Uterus (tissue), 4 donors: ENCODE results near the gene CDC5L. TPM values are rescaled to one million over a fixed set of nuclear protein-coding genes. Genes with fewer than 3 reads are reported as not detected.

Experiments
- DNase-seq, 2 donors: peaks; one replicate each; pipeline ENCODE4 v3.0.0-alpha.2; 2019 to 2020
- H3K27ac ChIP-seq, 2 donors: fragments of 200-600 bp; sonication (generic); 1 replicate in 1 of 2; 2 replicates in 1 of 2; pipeline ENCODE4 v1.5.1; 2016 to 2018
- H3K27me3 ChIP-seq, 2 donors: fragments of 200-600 bp; sonication (generic); one replicate each; pipeline ENCODE4 v1.5.1; 2018 to 2019; ENCODE audit warnings: control low read depth in 1 of 2
- H3K36me3 ChIP-seq, 2 donors: fragments of 200-600 bp; sonication (generic); one replicate each; pipeline ENCODE4 v1.5.1; 2019; ENCODE audit warnings: control low read depth in 1 of 2
- H3K4me1 ChIP-seq, 2 donors: fragments of 200-600 bp; sonication (generic); one replicate each; pipeline ENCODE4 v1.5.1; 2018 to 2019; ENCODE audit warnings: control low read depth in 1 of 2
- H3K4me3 ChIP-seq, 2 donors: fragments of 200-600 bp; sonication (generic); 1 replicate in 1 of 2; 2 replicates in 1 of 2; pipeline ENCODE4 v1.5.1; 2018 to 2019; ENCODE audit warnings: mild to moderate bottlenecking in 1 of 2
- H3K9me3 ChIP-seq, 2 donors: fragments of 200-600 bp; sonication (generic); one replicate each; pipeline ENCODE4 v1.5.1; 2019; ENCODE audit warnings: control low read depth in 1 of 2
- POLR2A ChIP-seq, 2 donors: fragments of 450-650 bp; IDR thresholded peaks; one replicate each; pipeline ENCODE4 v1.6.1; 2016; ENCODE audit warnings: antibody characterized with exemption in 2 of 2, mild to moderate bottlenecking in 1 of 2, moderate library complexity in 1 of 2
- intact Hi-C: fragments of 100-400 bp; cut with DNase I; formaldehyde crosslinking; loops from one replicate; pipeline ENCODE4 v1.15.1; 2023; ENCODE audit warnings: low total_unique reads
- microRNA-seq: library from miRNA; unstranded; fragments of <30 nt; microRNA quantifications from one replicate; pipeline ENCODE4, GENCODE V29; 2016; ENCODE audit warnings: borderline microRNAs expressed, borderline replicate concordance
- small RNA-seq: library from RNA; depleted of rRNA; stranded (forward); fragments of <200 nt; gene quantifications from one replicate; pipeline ENCODE3, GENCODE V24; 2016
- total RNA-seq, 4 donors: library from RNA; depleted of rRNA in 3 of 4; stranded (reverse); fragments of >200 nt in 3 of 4; gene quantifications; one replicate each; pipeline versions ENCODE4 v1.1.0 to v1.2.4, GENCODE V29; 2014 to 2023
- TF ChIP-seq, protein P1 (sequence below), 4 experiments: fragments of 200-600 bp in 2 of 4; fragments of 450-650 bp in 2 of 4; sonication (generic) in 2 of 4; IDR thresholded peaks; one replicate each; pipeline ENCODE4 v1.5.1; 2016 to 2019; ENCODE audit warnings: antibody characterized with exemption in 4 of 4, mild to moderate bottlenecking in 2 of 4, moderate library complexity in 1 of 4
- donor health status: DM: yes; HTN: yes; CAD: no.

The CDC5L gene
- total RNA-seq, 4 donors from 2014 or later, result 8.7 to 42.0 (median 20.0) TPM

DNA sequence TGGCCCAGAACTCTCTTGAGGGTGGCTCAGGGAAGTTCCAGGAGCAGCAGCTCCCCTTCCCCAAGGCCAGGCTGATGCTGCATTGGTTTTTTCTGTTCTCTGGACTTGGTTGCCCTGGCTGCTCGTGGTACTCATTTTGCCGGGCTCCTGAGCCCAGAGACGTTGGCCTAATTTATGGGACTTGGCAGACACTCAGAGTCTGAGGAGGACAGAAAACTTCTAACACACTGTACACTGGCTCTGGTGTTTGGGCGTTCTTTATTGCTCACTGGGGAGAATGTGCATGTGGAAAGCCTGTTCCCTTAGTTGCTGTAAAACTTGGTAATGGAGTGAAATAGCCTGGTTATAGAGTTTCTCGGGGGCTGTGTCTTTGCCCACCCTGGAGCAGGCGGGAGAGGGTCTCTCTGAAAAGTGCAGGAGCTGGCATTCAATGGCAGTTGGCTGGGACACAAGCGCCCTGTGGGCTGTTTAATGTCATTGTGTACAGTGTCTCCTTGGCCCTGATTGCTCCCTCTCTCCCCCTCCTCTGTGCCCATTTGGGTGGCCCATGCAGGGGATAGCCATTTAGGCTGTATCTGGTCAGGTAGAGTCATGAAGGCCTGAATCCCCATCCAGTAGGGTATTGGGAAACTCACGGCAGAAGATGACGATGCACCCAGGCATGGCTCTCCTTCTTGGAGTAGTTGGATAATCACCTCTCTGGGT, 109.3 kb downstream of the CDC5L start:
- H3K36me3 ChIP-seq, result no peaks in the 10 kb centered on the region
- no peak for DNase-seq
- no peaks in the 10 kb centered on the region for H3K4me1 ChIP-seq
- no peak for TF ChIP-seq POLR2A (IDR thresholded peaks at IDR 0.05)
- TF ChIP-seq, protein P1, sequence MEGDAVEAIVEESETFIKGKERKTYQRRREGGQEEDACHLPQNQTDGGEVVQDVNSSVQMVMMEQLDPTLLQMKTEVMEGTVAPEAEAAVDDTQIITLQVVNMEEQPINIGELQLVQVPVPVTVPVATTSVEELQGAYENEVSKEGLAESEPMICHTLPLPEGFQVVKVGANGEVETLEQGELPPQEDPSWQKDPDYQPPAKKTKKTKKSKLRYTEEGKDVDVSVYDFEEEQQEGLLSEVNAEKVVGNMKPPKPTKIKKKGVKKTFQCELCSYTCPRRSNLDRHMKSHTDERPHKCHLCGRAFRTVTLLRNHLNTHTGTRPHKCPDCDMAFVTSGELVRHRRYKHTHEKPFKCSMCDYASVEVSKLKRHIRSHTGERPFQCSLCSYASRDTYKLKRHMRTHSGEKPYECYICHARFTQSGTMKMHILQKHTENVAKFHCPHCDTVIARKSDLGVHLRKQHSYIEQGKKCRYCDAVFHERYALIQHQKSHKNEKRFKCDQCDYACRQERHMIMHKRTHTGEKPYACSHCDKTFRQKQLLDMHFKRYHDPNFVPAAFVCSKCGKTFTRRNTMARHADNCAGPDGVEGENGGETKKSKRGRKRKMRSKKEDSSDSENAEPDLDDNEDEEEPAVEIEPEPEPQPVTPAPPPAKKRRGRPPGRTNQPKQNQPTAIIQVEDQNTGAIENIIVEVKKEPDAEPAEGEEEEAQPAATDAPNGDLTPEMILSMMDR (IDR thresholded peaks at IDR 0.05), result no peak
- no peak overlapping the region for H3K4me3 ChIP-seq
- H3K9me3 ChIP-seq, result no peaks in the 10 kb centered on the region
- H3K27me3 ChIP-seq, result no peaks in the 10 kb centered on the region
- intact Hi-C loops, result no loop called here
- H3K27ac ChIP-seq, result no peak overlapping the region

DNA sequence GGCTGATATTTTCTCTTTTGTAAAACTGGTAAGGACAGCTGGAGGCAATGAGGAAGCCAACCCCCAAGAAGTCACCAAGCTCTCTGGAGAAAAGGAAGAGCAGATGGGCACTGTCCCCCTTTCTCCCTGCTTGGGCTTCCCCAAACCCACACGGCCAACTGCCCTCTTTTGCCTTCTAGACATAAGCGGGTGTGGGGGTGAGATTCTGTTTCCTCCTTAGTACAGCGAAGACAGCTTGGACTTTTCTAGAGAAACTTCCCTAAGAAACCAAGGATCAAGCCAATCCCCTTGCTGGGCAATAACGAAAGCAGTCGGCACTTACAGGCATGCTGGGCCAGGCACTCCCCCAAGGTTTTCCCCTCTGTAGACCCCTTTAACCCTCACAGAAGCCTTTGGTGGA, 110.3 kb downstream of the CDC5L start:
- Histone ChIP-seq H3K4me1 (no peaks in the 10 kb centered on the region), H3K27me3 (no peaks in the 10 kb centered on the region), H3K36me3 (no peaks in the 10 kb centered on the region), H3K9me3 (no peaks in the 10 kb centered on the region), H3K4me3 (no peak overlapping the region), H3K27ac (no peak overlapping the region)
- TF ChIP-seq, protein P1 (IDR thresholded peaks at IDR 0.05), result no peak
- no peak for TF ChIP-seq POLR2A (IDR thresholded peaks at IDR 0.05)
- intact Hi-C loops, result no loop called here
- no peak for DNase-seq

- TF ChIP-seq POLR2A (IDR thresholded peaks at IDR 0.05), result no peak
- TF ChIP-seq, protein P1 (IDR thresholded peaks at IDR 0.05), result no peak
- intact Hi-C loops, result no loop called here
- no peak overlapping the region for H3K27ac ChIP-seq
- H3K4me1 ChIP-seq, result no peaks in the 10 kb centered on the region
- no peaks in the 10 kb centered on the region for H3K9me3 ChIP-seq
- no peak for DNase-seq
- H3K4me3 ChIP-seq, result no peak overlapping the region
- H3K36me3 ChIP-seq, result no peaks in the 10 kb centered on the region
- no peaks in the 10 kb centered on the region for H3K27me3 ChIP-seq
These were observed 110.9 kb downstream of the CDC5L start for GRCh38 chr6:44498436-44498835.

DNA sequence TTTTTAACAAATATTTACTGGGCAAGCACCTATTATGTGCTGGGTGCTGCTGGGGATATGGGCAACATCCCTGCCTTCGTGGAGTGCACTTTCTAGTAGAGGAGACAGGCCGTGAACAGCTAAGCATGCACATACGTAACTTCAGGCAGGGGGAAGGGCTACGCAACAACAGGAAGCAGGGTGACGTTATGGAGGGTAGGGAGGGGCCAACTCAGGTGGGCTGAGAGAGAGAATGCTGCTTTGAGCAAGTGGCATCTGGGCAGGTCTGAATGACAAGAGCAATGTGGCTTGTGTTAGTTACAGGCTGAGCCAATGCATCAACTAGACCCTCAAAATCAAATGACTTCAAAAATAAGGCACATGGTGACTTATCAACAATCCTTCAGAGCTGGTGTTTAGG, 112.1 kb downstream of the CDC5L start:
- Histone ChIP-seq H3K27ac (no peak overlapping the region), H3K27me3 (no peaks in the 10 kb centered on the region), H3K4me1 (no peaks in the 10 kb centered on the region), H3K4me3 (no peak overlapping the region), H3K9me3 (no peaks in the 10 kb centered on the region), H3K36me3 (no peaks in the 10 kb centered on the region)
- no peak for DNase-seq
- intact Hi-C loops, result no loop called here
- no peak for TF ChIP-seq POLR2A (IDR thresholded peaks at IDR 0.05)
- TF ChIP-seq, protein P1 (IDR thresholded peaks at IDR 0.05), result no peak

Small RNAs within 50 kb of the gene (microRNA-seq; reads per million reads assigned to microRNA genes)
- gene MIR4642, result not detected

Small RNAs within 50 kb of the gene (small RNA-seq; reads per million reads assigned to genes)
- not detected for gene MIR4642

Other genes with a start within 250 kb of the CDC5L start
- gene CAPN11, start 228.9 kb upstream of the CDC5L start, total RNA-seq, result 1 to 10 TPM in 1 of 4 donors, not detected in 3; 1.5 TPM
- gene MYMX, start 170.8 kb upstream of the CDC5L start, total RNA-seq, result not detected
- gene SLC29A1, start 164.1 kb upstream of the CDC5L start, total RNA-seq, result 100 to 1,000 TPM in 2 of 4 donors, 10 to 100 TPM in 2; 29.9 to 150 (median 95.1) TPM
- 100 to 1,000 TPM; 336 to 897 (median 564) TPM for gene HSP90AB1, start 140.6 kb upstream of the CDC5L start, total RNA-seq
- gene SLC35B2, start 130.2 kb upstream of the CDC5L start, total RNA-seq, result 10 to 100 TPM in 3 of 4 donors, 1 to 10 TPM in 1; 5.9 to 39.5 (median 28.5) TPM
- gene NFKBIE, start 122.2 kb upstream of the CDC5L start, total RNA-seq, result 1 to 10 TPM; 1.3 to 5.9 (median 2.8) TPM
- gene TMEM151B, start 117.3 kb upstream of the CDC5L start, total RNA-seq, result under 1 TPM in 2 of 4 donors, not detected in 2; 0.09 to 0.21 TPM
- 10 to 100 TPM; 14.1 to 24.7 (median 21.0) TPM for gene AARS2, start 74.4 kb upstream of the CDC5L start, total RNA-seq
- gene SPATS1, start 45.1 kb upstream of the CDC5L start, total RNA-seq, result under 1 TPM in 1 of 4 donors, not detected in 3; 0.62 TPM